Esophagus squamous epithelium (tissue), 5 donors: ENCODE measurements around the gene CENPP. TPM values are rescaled to one million over a fixed set of nuclear protein-coding genes. Genes with fewer than 3 reads are reported as not detected.

Source experiments
- DNase-seq: peaks from one replicate; lab custom pipeline; 2025; lab: John Stamatoyannopoulos, UW
- H3K27ac ChIP-seq, 4 donors: fragments of 200-600 bp; sonication (generic); one replicate each; pipeline ENCODE4 v1.5.1; 2016 to 2019; ENCODE audit warnings: mild to moderate bottlenecking in 1 of 4
- H3K27me3 ChIP-seq, 4 donors: fragments of 200-600 bp; sonication (generic); 1 replicate in 3 of 4; 2 replicates in 1 of 4; pipeline versions ENCODE4 v1.5.1 to v1.6.0; 2017 to 2021; ENCODE audit warnings: antibody characterized with exemption in 1 of 4
- H3K36me3 ChIP-seq, 3 donors: fragments of 200-600 bp; sonication (generic); one replicate each; pipeline ENCODE4 v1.5.1; 2016 to 2019
- H3K4me1 ChIP-seq, 3 donors: fragments of 200-600 bp; sonication (generic); one replicate each; pipeline ENCODE4 v1.5.1; 2017 to 2019
- H3K4me3 ChIP-seq, 4 donors: fragments of 200-600 bp; sonication (generic); 1 replicate in 3 of 4; 2 replicates in 1 of 4; pipeline ENCODE4 v1.5.1; 2016 to 2019; ENCODE audit warnings: mild to moderate bottlenecking in 2 of 4, moderate library complexity in 1 of 4
- H3K9me3 ChIP-seq, 3 donors: fragments of 200-600 bp; sonication (generic); one replicate each; pipeline ENCODE4 v1.5.1; 2016 to 2019
- CTCF ChIP-seq, 6 experiments: fragments of 450-650 bp in 4 of 6; fragments of 200-600 bp in 2 of 6; sonication (generic) in 2 of 6; IDR thresholded peaks; one replicate each; pipeline ENCODE4 v1.5.1; 2016 to 2019; ENCODE audit warnings: antibody characterized with exemption in 6 of 6, mild to moderate bottlenecking in 4 of 6, moderate library complexity in 4 of 6
- POLR2A ChIP-seq, 4 donors: fragments of 450-650 bp; IDR thresholded peaks; one replicate each; pipeline ENCODE4 v1.6.1; 2017; ENCODE audit warnings: antibody characterized with exemption in 4 of 4, mild to moderate bottlenecking in 4 of 4, moderate library complexity in 3 of 4
- WGBS, 2 donors: methylation state at CpG; one replicate each; pipeline ENCODE4 v1.1.5; 2018; 5-methylcytosine and 5-hydroxymethylcytosine counted together
- intact Hi-C: fragments of 100-400 bp; cut with DNase I; formaldehyde crosslinking; loops from one replicate; pipeline ENCODE4 v1.15.0; 2022
- total RNA-seq, 4 donors: library from RNA; depleted of rRNA; stranded (reverse); fragments of >200 nt; gene quantifications; one replicate each; pipeline ENCODE4 v1.1.0, GENCODE V29; 2016
- donor health status: DM: yes; HTN: yes; CAD: no.

CENPP gene
- total RNA-seq, 4 donors from 2014 or later: 6.0 to 10.7 (median 7.5) TPM

GRCh38 chr9:92380603-92381002 is 54.9 kb downstream of the CENPP start:
- H3K36me3 ChIP-seq: no peaks in the 10 kb centered on the region
- WGBS, 2 donors: 96 to 100% methylated on average over 2 of the region's 2 CpGs
- intact Hi-C loops: no loop called here

GRCh38 chr9:92381775-92382174 is 56.0 kb downstream of the CENPP start:
- TF ChIP-seq POLR2A (IDR thresholded peaks at IDR 0.05) (no peak), CTCF (IDR thresholded peaks at IDR 0.05) (no peak)

More at GRCh38 chr9:92380603-92381002, 54.9 kb downstream of the CENPP start:
- Histone ChIP-seq H3K9me3 (no peaks in the 10 kb centered on the region), H3K27ac (no peak overlapping the region), H3K4me1 (peaks cover 0 to 13% (median 5%) of the 10 kb centered on the region in 3 donors), H3K4me3 (no peak overlapping the region), H3K27me3 (no peaks in the 10 kb centered on the region)
- no peak for DNase-seq
- TF ChIP-seq CTCF (IDR thresholded peaks at IDR 0.05) (no peak), POLR2A (IDR thresholded peaks at IDR 0.05) (no peak)

GRCh38 chr9:92384375-92384774 is 58.6 kb downstream of the CENPP start:
- 65 to 75% methylated on average over 1 of the region's 1 CpG for WGBS, 2 donors
- intact Hi-C loops: no loop called here
- TF ChIP-seq CTCF (IDR thresholded peaks at IDR 0.05) (no peak), POLR2A (IDR thresholded peaks at IDR 0.05) (no peak)
- Histone ChIP-seq H3K4me3 (no peak overlapping the region), H3K27me3 (no peaks in the 10 kb centered on the region), H3K4me1 (peaks cover 0 to 21% (median 5%) of the 10 kb centered on the region in 3 donors), H3K36me3 (no peaks in the 10 kb centered on the region), H3K27ac (no peak overlapping the region), H3K9me3 (no peaks in the 10 kb centered on the region)
- DNase-seq: no peak

More at GRCh38 chr9:92381775-92382174, 56.0 kb downstream of the CENPP start:
- Histone ChIP-seq H3K27ac (no peak overlapping the region), H3K36me3 (no peaks in the 10 kb centered on the region), H3K4me3 (no peak overlapping the region), H3K9me3 (no peaks in the 10 kb centered on the region), H3K4me1 (peaks cover 0 to 21% (median 5%) of the 10 kb centered on the region in 3 donors), H3K27me3 (no peaks in the 10 kb centered on the region)
- no peak for DNase-seq
- intact Hi-C loops: no loop called here
- WGBS, 2 donors: 89 to 95% methylated on average over 2 of the region's 2 CpGs

GRCh38 chr9:92385001-92385400 is 59.2 kb downstream of the CENPP start:
- WGBS, 2 donors: 63 to 69% methylated on average over 3 of the region's 3 CpGs
- no peaks in the 10 kb centered on the region for H3K27me3 ChIP-seq
- no peak for DNase-seq
- H3K36me3 ChIP-seq: no peaks in the 10 kb centered on the region
- H3K9me3 ChIP-seq: no peaks in the 10 kb centered on the region
- intact Hi-C loops: no loop called here
- peaks cover 0 to 21% (median 5%) of the 10 kb centered on the region in 3 donors for H3K4me1 ChIP-seq
- no peak overlapping the region for H3K4me3 ChIP-seq
- no peak for TF ChIP-seq POLR2A (IDR thresholded peaks at IDR 0.05)
- TF ChIP-seq CTCF (IDR thresholded peaks at IDR 0.05): no peak
- no peak overlapping the region for H3K27ac ChIP-seq

- Histone ChIP-seq H3K36me3 (no peaks in the 10 kb centered on the region), H3K4me3 (no peak overlapping the region), H3K27me3 (no peaks in the 10 kb centered on the region), H3K9me3 (no peaks in the 10 kb centered on the region), H3K4me1 (peaks cover 0 to 21% (median 5%) of the 10 kb centered on the region in 3 donors), H3K27ac (peak overlapping the region in 2 of 4 donors; percentile 8 to 49)
- no peak for TF ChIP-seq POLR2A (IDR thresholded peaks at IDR 0.05)
- TF ChIP-seq CTCF (IDR thresholded peaks at IDR 0.05): no peak
- WGBS, 2 donors: 22 to 44% methylated on average over 6 of the region's 6 CpGs
- no peak for DNase-seq
- intact Hi-C loops: no loop called here
Observed at GRCh38 chr9:92385477-92385876, 59.7 kb downstream of the CENPP start.
